ENCODE measurements around the gene CCDC78.

The CCDC78 gene

DNA sequence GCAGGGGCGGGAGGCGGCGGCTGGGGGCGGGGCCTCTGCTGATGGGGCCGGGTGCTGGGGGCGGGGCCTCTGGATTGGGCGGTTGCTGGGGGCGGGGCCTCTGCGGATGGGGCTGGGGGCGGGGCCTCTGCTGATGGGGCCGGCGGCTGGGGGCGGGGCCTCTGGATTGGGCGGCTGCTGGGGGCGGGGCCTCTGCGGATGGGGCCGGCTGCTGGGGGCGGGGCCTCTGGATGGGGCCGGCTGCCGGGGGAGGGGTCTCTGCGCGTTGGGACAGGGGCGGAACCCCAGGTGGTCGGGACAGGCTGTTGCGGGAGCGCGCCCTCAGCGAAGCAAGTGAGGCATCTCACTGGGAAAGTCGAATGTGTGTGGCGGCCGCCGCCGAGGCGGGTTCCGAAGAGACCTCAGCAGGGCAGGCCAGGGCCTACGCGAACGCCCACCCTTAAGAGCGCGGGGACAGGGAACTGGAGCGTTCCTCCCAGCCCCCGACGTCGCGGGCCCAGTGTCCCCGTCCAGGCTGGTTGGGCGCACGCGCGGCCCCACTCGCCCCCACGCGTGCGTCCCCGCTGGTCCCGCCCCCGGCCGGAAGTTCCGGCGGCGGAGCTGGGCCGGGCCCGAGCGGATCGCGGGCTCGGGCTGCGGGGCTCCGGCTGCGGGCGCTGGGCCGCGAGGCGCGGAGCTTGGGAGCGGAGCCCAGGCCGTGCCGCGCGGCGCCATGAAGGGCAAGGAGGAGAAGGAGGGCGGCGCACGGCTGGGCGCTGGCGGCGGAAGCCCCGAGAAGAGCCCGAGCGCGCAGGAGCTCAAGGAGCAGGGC, 46.2 kb downstream of the CCDC78 start, which contains the start of gene STUB1:
Gene STUB1 (plus strand): TSS at position 597 of the 811 bp plus-strand sequence. CDS start 116 bp downstream, at position 713.
- Histone ChIP-seq H3K36me3 (replicated peaks in 1 of 2; ENCODE audit: control insufficient read depth in 2 of 2, insufficient read depth in 2 of 2, low read length in 2 of 2) (peaks cover 23 to 35% of the 10 kb centered on the region in 2 donors), H2BK12ac (ENCODE audit: low read length) (no peak within 1 kb of the TSS), H3K79me1 (ENCODE audit: low read depth, low read length) (peaks cover 30% of the 10 kb centered on the region), H4K91ac (ENCODE audit: low read depth, low read length, poor library complexity) (no peak within 1 kb of the TSS), H3K27me3 (ENCODE audit: control insufficient read depth in 3 of 3, insufficient read depth in 3 of 3, low read depth in 1 of 3, low read length in 3 of 3) (peaks cover 0 to 10% (median 0%) of the 10 kb centered on the region in 3 experiments), H3K4me1 (ENCODE audit: control insufficient read depth in 2 of 2, insufficient read depth in 1 of 2, low read depth in 1 of 2, low read length in 2 of 2) (peaks cover 7 to 25% of the 10 kb centered on the region in 2 donors), H3K14ac (ENCODE audit: low read length) (peak within 1 kb of the TSS; percentile 61), H3K4me2 (ENCODE audit: insufficient read depth, low read length, poor library complexity, severe bottlenecking) (peak within 1 kb of the TSS; percentile 97), H2BK15ac (ENCODE audit: low read length) (peak within 1 kb of the TSS; percentile 92), H3K4me3 (ENCODE audit: low read length in 2 of 2) (peak within 1 kb of the TSS; percentile 87 to 98), H3K23ac (ENCODE audit: low read depth, low read length, poor library complexity) (peak within 1 kb of the TSS; percentile 98), H3K18ac (ENCODE audit: low read length) (peak within 1 kb of the TSS; percentile 99), H3K27ac (replicated peaks; ENCODE audit: low read length) (peak within 1 kb of the TSS; percentile 93), H2AFZ (ENCODE audit: low read length) (peak within 1 kb of the TSS; percentile 95), H2BK120ac (ENCODE audit: low read depth, low read length) (no peak within 1 kb of the TSS), H3K9ac (ENCODE audit: low read depth, low read length, poor library complexity) (peak within 1 kb of the TSS; percentile 94), H4K8ac (ENCODE audit: low read depth, low read length) (peak within 1 kb of the TSS; percentile 52), H2BK5ac (ENCODE audit: low read length) (peak within 1 kb of the TSS; percentile 91), H3K4ac (ENCODE audit: low read length) (no peak within 1 kb of the TSS), H3K9me3 (replicated peaks in 1 of 2; ENCODE audit: control insufficient read depth in 2 of 2, insufficient read depth in 1 of 2, low read depth in 1 of 2, low read length in 2 of 2) (peaks cover 0 to 2% of the 10 kb centered on the region in 2 donors), H2AK5ac (ENCODE audit: low read depth, low read length) (peak within 1 kb of the TSS; percentile 86)
- peak; percentile 87 for DNase-seq (ENCODE audit: low spot score)
- no CpG with 5 or more reads among the region's 91 CpGs for WGBS, 2 donors (ENCODE audit: extremely low coverage in 2 of 2, insufficient read length in 2 of 2, insufficient replicate concordance in 1 of 2)

DNA sequence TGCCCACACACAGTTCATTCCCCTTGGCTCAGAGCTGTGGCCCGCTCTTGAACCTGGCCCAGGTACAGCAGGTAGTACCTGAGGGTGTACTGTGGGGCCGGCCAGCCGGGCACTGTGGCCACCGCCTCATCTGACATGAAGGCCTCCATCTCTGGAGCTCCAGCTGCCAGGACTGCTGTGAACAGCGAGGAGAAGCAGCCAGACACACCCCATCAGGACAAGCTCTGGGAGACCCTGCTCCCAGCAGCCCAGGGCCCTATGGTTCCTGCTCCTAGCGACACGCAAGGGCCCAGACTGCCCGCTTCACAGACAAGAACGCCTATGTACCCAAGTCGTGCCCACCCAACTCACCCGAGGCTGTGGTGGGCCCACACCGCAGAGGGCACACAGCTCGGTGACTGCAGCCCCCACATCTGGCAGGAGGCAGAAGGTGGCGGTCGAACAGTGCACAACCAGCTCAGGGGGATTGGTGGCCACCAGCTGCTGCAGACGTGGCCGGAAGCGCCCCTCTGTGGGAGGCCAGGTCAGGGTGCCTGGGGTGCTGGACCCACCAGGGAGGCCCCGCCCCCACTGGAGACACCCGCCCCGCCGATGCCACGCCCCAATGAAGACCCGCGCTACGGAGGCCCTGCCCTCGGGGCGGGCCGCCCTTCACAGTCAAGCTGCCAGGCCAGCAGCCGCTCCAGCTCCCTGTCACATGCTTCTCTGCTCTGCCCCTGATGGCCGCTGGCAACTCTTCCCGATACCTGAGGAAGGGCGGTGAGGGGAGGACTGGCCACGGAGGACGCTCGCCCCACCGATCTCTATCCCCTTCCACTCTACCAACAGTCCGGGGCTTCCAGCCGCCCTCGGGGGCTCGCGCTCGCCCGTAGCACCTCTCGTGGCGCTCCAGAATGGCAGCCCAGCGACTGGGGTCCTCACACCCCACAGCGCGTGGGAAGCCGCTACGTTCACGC, 47.1 kb downstream of the CCDC78 start:
- Histone ChIP-seq H2BK12ac (ENCODE audit: low read length) (peak overlapping the region; percentile 89), H3K9ac (ENCODE audit: low read depth, low read length, poor library complexity) (peak overlapping the region; percentile 80), H2AK5ac (ENCODE audit: low read depth, low read length) (peak overlapping the region; percentile 99), H3K18ac (ENCODE audit: low read length) (peak overlapping the region; percentile 91), H2BK15ac (ENCODE audit: low read length) (peak overlapping the region; percentile 94), H3K9me3 (replicated peaks in 1 of 2; ENCODE audit: control insufficient read depth in 2 of 2, insufficient read depth in 1 of 2, low read depth in 1 of 2, low read length in 2 of 2) (peaks cover 0 to 2% of the 10 kb centered on the region in 2 donors), H4K8ac (ENCODE audit: low read depth, low read length) (no peak overlapping the region), H3K23ac (ENCODE audit: low read depth, low read length, poor library complexity) (peak overlapping the region; percentile 89), H3K4me2 (ENCODE audit: insufficient read depth, low read length, poor library complexity, severe bottlenecking) (peak overlapping the region; percentile 97), H3K14ac (ENCODE audit: low read length) (peak overlapping the region; percentile 56), H3K79me1 (ENCODE audit: low read depth, low read length) (peaks cover 30% of the 10 kb centered on the region), H3K4me3 (ENCODE audit: low read length in 2 of 2) (peak overlapping the region; percentile 15 to 79), H3K27me3 (ENCODE audit: control insufficient read depth in 3 of 3, insufficient read depth in 3 of 3, low read depth in 1 of 3, low read length in 3 of 3) (peaks cover 0 to 14% (median 0%) of the 10 kb centered on the region in 3 experiments), H3K27ac (replicated peaks; ENCODE audit: low read length) (peak overlapping the region; percentile 72), H3K4ac (ENCODE audit: low read length) (peak overlapping the region; percentile 66), H3K4me1 (ENCODE audit: control insufficient read depth in 2 of 2, insufficient read depth in 1 of 2, low read depth in 1 of 2, low read length in 2 of 2) (peaks cover 7 to 26% of the 10 kb centered on the region in 2 donors), H4K91ac (ENCODE audit: low read depth, low read length, poor library complexity) (no peak overlapping the region), H2BK5ac (ENCODE audit: low read length) (peak overlapping the region; percentile 91), H2AFZ (ENCODE audit: low read length) (peak overlapping the region; percentile 78), H3K36me3 (replicated peaks in 1 of 2; ENCODE audit: control insufficient read depth in 2 of 2, insufficient read depth in 2 of 2, low read length in 2 of 2) (peaks cover 22 to 35% of the 10 kb centered on the region in 2 donors), H2BK120ac (ENCODE audit: low read depth, low read length) (peak overlapping the region; percentile 54)
- no CpG with 5 or more reads among the region's 52 CpGs for WGBS, 2 donors (ENCODE audit: extremely low coverage in 2 of 2, insufficient read length in 2 of 2, insufficient replicate concordance in 1 of 2)
- peak; percentile 63 for DNase-seq (ENCODE audit: low spot score)

DNA sequence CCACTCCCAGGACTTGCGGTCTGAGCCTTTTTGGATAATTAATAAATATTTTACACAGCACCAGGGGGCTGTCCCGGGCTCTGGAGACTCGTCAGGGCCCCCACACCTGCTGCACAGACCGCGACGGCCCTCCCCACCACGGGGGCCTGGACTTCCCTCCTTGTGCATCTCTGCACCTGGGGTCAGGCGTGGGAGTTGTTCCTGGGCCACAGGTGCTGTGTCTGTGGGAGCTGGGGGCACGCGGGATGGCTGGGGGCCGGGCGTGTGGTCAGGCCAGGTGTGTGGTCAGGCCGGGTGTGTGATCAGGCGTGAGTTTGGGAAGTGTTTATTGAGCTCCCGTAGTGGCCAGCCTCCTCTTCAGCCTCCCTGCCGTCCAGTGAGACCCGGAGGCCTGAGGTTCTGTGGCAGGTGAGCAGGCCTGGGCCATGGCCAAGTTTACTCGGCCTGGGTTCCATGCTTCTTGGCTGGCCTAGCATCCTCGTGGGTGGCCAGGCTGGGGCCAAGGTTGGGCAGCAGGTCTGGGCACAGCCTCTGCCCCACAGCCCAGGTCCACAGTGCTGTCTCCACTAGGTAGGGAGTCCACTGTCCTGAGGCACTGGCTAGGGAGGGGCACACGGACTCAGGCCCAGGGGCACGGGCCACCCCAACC, 47.9 kb downstream of the CCDC78 start:
- Histone ChIP-seq H3K18ac (ENCODE audit: low read length) (peak overlapping the region; percentile 90), H3K4me3 (ENCODE audit: low read length in 2 of 2) (no peak overlapping the region), H2BK12ac (ENCODE audit: low read length) (peak overlapping the region; percentile 89), H3K14ac (ENCODE audit: low read length) (no peak overlapping the region), H3K4me1 (ENCODE audit: control insufficient read depth in 2 of 2, insufficient read depth in 1 of 2, low read depth in 1 of 2, low read length in 2 of 2) (peaks cover 7 to 24% of the 10 kb centered on the region in 2 donors), H3K4ac (ENCODE audit: low read length) (no peak overlapping the region), H4K8ac (ENCODE audit: low read depth, low read length) (no peak overlapping the region), H3K9ac (ENCODE audit: low read depth, low read length, poor library complexity) (peak overlapping the region; percentile 37), H3K23ac (ENCODE audit: low read depth, low read length, poor library complexity) (peak overlapping the region; percentile 37), H2BK120ac (ENCODE audit: low read depth, low read length) (peak overlapping the region; percentile 54), H2BK15ac (ENCODE audit: low read length) (peak overlapping the region; percentile 94), H2AK5ac (ENCODE audit: low read depth, low read length) (peak overlapping the region; percentile 99), H3K9me3 (replicated peaks in 1 of 2; ENCODE audit: control insufficient read depth in 2 of 2, insufficient read depth in 1 of 2, low read depth in 1 of 2, low read length in 2 of 2) (peaks cover 0 to 2% of the 10 kb centered on the region in 2 donors), H3K27me3 (ENCODE audit: control insufficient read depth in 3 of 3, insufficient read depth in 3 of 3, low read depth in 1 of 3, low read length in 3 of 3) (peaks cover 0 to 14% (median 0%) of the 10 kb centered on the region in 3 experiments), H2BK5ac (ENCODE audit: low read length) (peak overlapping the region; percentile 91), H3K79me1 (ENCODE audit: low read depth, low read length) (peaks cover 25% of the 10 kb centered on the region), H2AFZ (ENCODE audit: low read length) (no peak overlapping the region), H3K4me2 (ENCODE audit: insufficient read depth, low read length, poor library complexity, severe bottlenecking) (no peak overlapping the region), H3K36me3 (replicated peaks in 1 of 2; ENCODE audit: control insufficient read depth in 2 of 2, insufficient read depth in 2 of 2, low read length in 2 of 2) (peaks cover 22 to 37% of the 10 kb centered on the region in 2 donors), H3K27ac (replicated peaks; ENCODE audit: low read length) (no peak overlapping the region), H4K91ac (ENCODE audit: low read depth, low read length, poor library complexity) (no peak overlapping the region)
- WGBS, 2 donors (ENCODE audit: extremely low coverage in 2 of 2, insufficient read length in 2 of 2, insufficient replicate concordance in 1 of 2) = no CpG with 5 or more reads among the region's 21 CpGs
- DNase-seq (ENCODE audit: low spot score) = no peak

Data from neuronal stem cell (in vitro differentiated cells).